GM23338 (cell line): ENCODE measurements around the gene TMEM62. TPM values are rescaled to one million over a fixed set of nuclear protein-coding genes. Genes with fewer than 3 reads are reported as not detected.

Source experiments
- CREB1 ChIP-seq: fragments of 250-450 bp; sonication (Bioruptor Pico); IDR thresholded peaks from 2 replicates; pipeline ENCODE4 v1.5.0; 2020; ENCODE audit warnings: low read depth, mild to moderate bottlenecking, moderate library complexity
- ETS1 ChIP-seq: IDR thresholded peaks from 2 replicates; pipeline ENCODE4 v1.6.1; 2016; ENCODE audit warnings: antibody characterized with exemption
- EZH2 ChIP-seq: fragments of 200-600 bp; sonication (generic); IDR thresholded peaks from one replicate; pipeline ENCODE4 v1.8.0; 2017; ENCODE audit warnings: antibody characterized with exemption, mild to moderate bottlenecking, low read depth; ENCODE audit not compliant: unreplicated experiment
- JUNB ChIP-seq: IDR thresholded peaks from one replicate; pipeline ENCODE4 v1.6.1; 2016; ENCODE audit warnings: antibody characterized with exemption; ENCODE audit not compliant: unreplicated experiment
- NANOG ChIP-seq: IDR thresholded peaks from 2 replicates; pipeline ENCODE4 v1.6.1; 2016; ENCODE audit warnings: antibody characterized with exemption, borderline replicate concordance
- STAT1 ChIP-seq: IDR thresholded peaks from one replicate; pipeline ENCODE4 v1.6.1; 2016; ENCODE audit warnings: antibody characterized with exemption; ENCODE audit not compliant: unreplicated experiment
- ZNF114 ChIP-seq: fragments of 250-450 bp; sonication (Bioruptor Pico); IDR thresholded peaks from 2 replicates; pipeline ENCODE4 v1.5.0; 2020; ENCODE audit warnings: mild to moderate bottlenecking, moderate library complexity
- ZNF331 ChIP-seq: fragments of 250-450 bp; sonication (Bioruptor Pico); IDR thresholded peaks from 2 replicates; pipeline ENCODE4 v1.5.0; 2020; ENCODE audit warnings: low read depth, mild to moderate bottlenecking, moderate library complexity
- ZNF462 ChIP-seq: fragments of 250-450 bp; sonication (Bioruptor Pico); IDR thresholded peaks from 2 replicates; pipeline ENCODE4 v1.5.0; 2020; ENCODE audit warnings: mild to moderate bottlenecking, moderate library complexity
- polyA plus RNA-seq: library from polyadenylated mRNA; unstranded; fragments of >200 nt; fragmentation: Nextera tagmentation; extraction: Ambion mirVana; gene quantifications from 2 replicates; pipeline ENCODE4 v1.2.1, GENCODE V29; 2016
- total RNA-seq: library from RNA; depleted of rRNA; stranded (reverse); fragments of >200 nt; shearing (Covaris generic); gene quantifications from 2 replicates; pipeline ENCODE4 v1.2.3, GENCODE V29; 2014

TMEM62 gene
- total and polyA plus RNA-seq, 2 experiments from 2014 or later, result 3.4 to 14.3 TPM

GRCh38 chr15:43226436-43227305 is 93.3 kb downstream of the TMEM62 start (continued):
- TF ChIP-seq ZNF462 (CRISPR knock-in tag) (no peak), NANOG (no peak), STAT1 (no peak), ZNF114 (CRISPR knock-in tag) (no peak), ZNF331 (CRISPR knock-in tag) (no peak), ETS1 (no peak), JUNB (no peak), EZH2 (no peak), CREB1 (CRISPR knock-in tag) (no peak)
